ENCODE measurements around the gene SPAG9. TPM values are rescaled to one million over a fixed set of nuclear protein-coding genes. Genes with fewer than 3 reads are reported as not detected.
"Not testable (repeated sequence)": the region's sequence is repeated elsewhere in the genome, so short reads cannot be mapped to it uniquely, and the experiment has no call there.

The SPAG9 gene
- total and polyA plus RNA-seq, 8 donors, result 105 to 147 (median 116) TPM

DNA sequence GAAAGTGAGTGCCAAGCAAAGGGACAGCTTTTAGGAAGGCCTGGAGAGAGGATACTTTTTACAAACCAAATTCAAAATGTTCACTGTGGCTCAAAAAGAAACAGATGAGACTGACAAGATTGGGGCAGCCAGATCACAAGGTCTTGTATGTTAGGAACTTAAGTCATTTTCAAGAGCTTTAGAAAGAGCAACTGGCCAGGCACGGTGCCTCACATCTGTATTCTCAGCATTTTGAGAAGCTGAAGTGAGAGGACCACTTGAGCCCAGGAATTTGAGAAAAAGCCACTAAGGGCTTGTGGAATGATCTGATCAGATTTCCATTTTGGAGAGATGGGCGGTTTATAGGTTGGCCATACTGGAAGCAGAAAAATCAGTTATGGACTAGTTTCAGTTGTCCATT, 17.2 kb downstream of the SPAG9 start:
- no peaks in the 10 kb centered on the region for H3K9me3 ChIP-seq
- H3K36me3 ChIP-seq, result peaks cover 0 to 4% of the 10 kb centered on the region in 2 donors
- peaks cover 6 to 48% of the 10 kb centered on the region in 2 donors for H3K4me1 ChIP-seq
- intact Hi-C loops (cut with DNase I), result no loop called here
- H3K27ac ChIP-seq, result peak overlapping the region in 1 of 2 donors; percentile 28
- no peaks in the 10 kb centered on the region for H3K27me3 ChIP-seq
- no peak overlapping the region for H3K4me3 ChIP-seq
- ATAC-seq (peak; percentile 13), DNase-seq (no peak)
- TF ChIP-seq CTCF (IDR thresholded peaks at IDR 0.05), result no peak

- no peaks in the 10 kb centered on the region for H3K9me3 ChIP-seq
- H3K27me3 ChIP-seq, result no peaks in the 10 kb centered on the region
- peaks cover 6 to 45% of the 10 kb centered on the region in 2 donors for H3K4me1 ChIP-seq
- DNase-seq (no peak), ATAC-seq (no peak)
- peaks cover 0 to 4% of the 10 kb centered on the region in 2 donors for H3K36me3 ChIP-seq
- peak overlapping the region; percentile 7 to 28 for H3K27ac ChIP-seq
- intact Hi-C loops (cut with DNase I), result no loop called here
- H3K4me3 ChIP-seq, result no peak overlapping the region
- TF ChIP-seq CTCF (IDR thresholded peaks at IDR 0.05), result no peak
Measured at GRCh38 chr17:51103050-51103449, 17.6 kb downstream of the SPAG9 start.

- no peak overlapping the region for H3K27ac ChIP-seq
- H3K27me3 ChIP-seq, result no peaks in the 10 kb centered on the region
- no peaks in the 10 kb centered on the region for H3K9me3 ChIP-seq
- no peak for TF ChIP-seq CTCF (IDR thresholded peaks at IDR 0.05)
- no peak overlapping the region for H3K4me3 ChIP-seq
- peaks cover 0 to 32% of the 10 kb centered on the region in 2 donors for H3K4me1 ChIP-seq
- no peaks in the 10 kb centered on the region for H3K36me3 ChIP-seq
- peak; percentile 58 for ATAC-seq
- no peak for DNase-seq
- intact Hi-C loops (cut with DNase I), result no loop called here
Measured at GRCh38 chr17:51097708-51098446, 22.8 kb downstream of the SPAG9 start.

DNA sequence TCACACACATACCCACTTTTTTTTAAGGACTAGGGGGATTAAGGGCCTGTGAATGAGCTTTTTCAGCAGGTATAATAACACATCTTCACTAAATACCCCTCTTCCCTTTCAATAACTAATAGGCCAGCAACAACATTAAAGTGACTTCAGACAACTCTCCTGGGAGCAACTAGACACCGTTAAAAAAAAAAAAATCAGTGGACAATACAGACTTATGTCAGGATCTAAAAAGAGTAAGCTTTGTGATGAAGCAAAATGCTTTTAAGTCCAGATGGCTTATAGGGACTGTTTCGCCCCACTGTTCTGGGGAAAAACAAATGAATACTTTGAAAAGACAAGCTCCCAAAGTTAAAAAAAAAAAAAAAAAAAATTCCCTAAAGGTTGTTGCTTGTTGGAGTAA, 29.0 kb downstream of the SPAG9 start:
- H3K36me3 ChIP-seq, result no peaks in the 10 kb centered on the region
- H3K4me3 ChIP-seq, result no peak overlapping the region
- DNase-seq (no peak), ATAC-seq (no peak)
- H3K27ac ChIP-seq, result no peak overlapping the region
- no peaks in the 10 kb centered on the region for H3K27me3 ChIP-seq
- peaks cover 0 to 58% of the 10 kb centered on the region in 2 donors for H3K4me1 ChIP-seq
- intact Hi-C loops (cut with DNase I), result no loop called here
- TF ChIP-seq CTCF (IDR thresholded peaks at IDR 0.05), result no peak
- no peaks in the 10 kb centered on the region for H3K9me3 ChIP-seq

GRCh38 chr17:51088868-51089267, 31.8 kb downstream of the SPAG9 start:
- peak in 2 of 4 donors; percentile 60 to 92 for DNase-seq

More at GRCh38 chr17:51088868-51089267, 31.8 kb downstream of the SPAG9 start:
- H3K27me3 ChIP-seq; H3K9me3 ChIP-seq; ATAC-seq; H3K4me3 ChIP-seq; intact Hi-C loops (cut with DNase I); H3K36me3 ChIP-seq: not testable (repeated sequence)
- H3K27ac ChIP-seq, result peak overlapping the region in 1 of 2 donors; percentile 81
- H3K4me1 ChIP-seq, result peaks cover 0 to 72% of the 10 kb centered on the region in 2 donors
